Fibroblast of the conjunctiva (primary cell): ENCODE results near the gene GAD1.
A peak's percentile ranks its signal among the peaks of the same experiment; 100 is the strongest.

Source experiments
- DNase-seq: peaks from one replicate; pipeline ENCODE4 v3.0.0-alpha.2; 2010; ENCODE audit warnings: low read depth

GAD1 gene

DNA sequence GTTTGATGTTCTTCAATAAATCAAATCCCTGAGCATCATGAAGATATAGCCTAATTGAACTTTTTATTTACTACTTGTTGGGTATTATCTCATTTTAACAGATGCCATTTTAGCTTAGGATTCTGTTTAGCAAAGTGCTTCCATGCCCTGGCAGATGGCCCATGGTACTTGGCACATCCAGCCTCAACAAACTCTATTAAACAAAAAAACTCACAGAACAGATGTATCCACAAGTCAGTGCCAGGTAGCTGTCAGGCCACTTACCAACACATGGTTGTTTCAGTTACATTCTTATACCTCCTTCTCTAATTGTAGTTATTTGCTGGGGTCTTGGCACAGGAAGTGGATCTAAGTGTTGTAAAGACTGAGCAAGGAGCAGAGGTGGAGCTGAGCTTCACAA, 29.6 kb downstream of the GAD1 start:
- DNase-seq: no peak

GRCh38 chr2:170847716-170848115, 31.0 kb downstream of the GAD1 start:
- no peak for DNase-seq

DNA sequence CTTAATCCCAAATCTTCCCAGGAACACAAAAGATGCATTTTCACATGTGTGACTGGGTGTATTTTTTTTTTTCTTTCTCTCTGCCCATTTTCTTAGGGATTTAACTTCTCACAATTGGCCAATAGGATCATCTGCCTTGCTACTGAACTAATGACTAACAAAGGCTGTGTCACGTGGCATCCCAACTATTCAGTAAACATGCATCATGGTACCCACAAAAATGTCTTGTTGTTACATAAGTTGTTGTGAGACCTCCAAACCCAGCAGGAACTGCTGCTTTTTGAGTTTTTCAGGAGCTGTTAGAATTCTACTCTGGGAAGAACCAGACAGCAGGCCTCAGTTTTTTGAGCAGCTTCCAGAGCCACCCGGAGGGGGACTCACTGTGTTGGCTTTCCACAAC, 31.9 kb downstream of the GAD1 start:
- no peak for DNase-seq

- DNase-seq: no peak
Measured at GRCh38 chr2:170850251-170850650, 33.6 kb downstream of the GAD1 start.

GRCh38 chr2:170851635-170852034, 34.9 kb downstream of the GAD1 start:
- no peak for DNase-seq

DNA sequence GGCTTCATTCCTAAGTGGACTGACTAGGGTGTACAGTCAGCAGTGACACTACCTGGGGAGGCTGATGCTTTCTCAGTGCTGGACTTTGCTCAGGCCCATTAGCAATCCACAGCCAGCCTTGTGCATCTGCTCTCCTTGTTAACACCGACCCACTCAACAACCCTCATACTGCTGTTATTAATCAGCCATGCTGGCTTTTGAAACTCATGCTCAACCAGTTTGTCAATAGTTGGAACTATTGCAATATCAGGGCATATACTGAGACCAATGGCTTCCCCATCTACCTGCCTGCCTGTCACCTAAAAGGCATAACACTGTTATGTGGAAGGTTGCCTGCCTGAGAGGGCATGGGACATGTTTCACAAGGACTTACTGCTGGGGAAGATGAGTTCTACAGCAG, 39.4 kb downstream of the GAD1 start:
- no peak for DNase-seq

DNA sequence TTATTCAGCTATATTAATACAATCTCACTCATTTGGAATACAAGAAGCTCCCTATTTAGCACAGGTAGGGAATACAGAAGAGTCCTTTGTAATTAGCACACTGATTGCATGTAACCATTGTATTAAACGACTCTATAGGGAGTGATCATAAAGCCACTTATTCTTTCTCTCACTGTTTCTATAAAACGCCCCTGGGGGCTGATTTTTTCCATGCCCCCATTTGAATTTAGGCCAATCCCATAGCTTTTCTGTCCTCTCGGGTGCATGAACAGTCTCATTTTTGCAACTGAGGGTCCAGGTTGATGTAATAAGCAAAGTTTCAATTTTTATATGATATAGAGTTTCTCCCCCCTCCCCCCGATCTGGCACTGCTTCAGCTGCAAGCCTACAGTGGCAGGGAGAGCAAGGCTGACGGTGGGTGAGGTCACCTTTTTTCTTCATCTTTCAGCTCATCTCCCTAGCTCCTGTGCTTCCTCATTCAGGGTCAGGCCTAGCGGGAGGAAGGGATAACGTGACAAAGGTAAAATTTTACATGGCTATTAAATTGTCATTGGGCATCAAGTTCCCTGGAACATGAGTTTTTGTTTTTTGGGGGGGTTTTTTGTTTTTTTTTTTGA, 45.7 kb downstream of the GAD1 start:
- no peak for DNase-seq

- no peak for DNase-seq
Measured at GRCh38 chr2:170863087-170863486, 46.4 kb downstream of the GAD1 start.

GRCh38 chr2:170869036-170869435, 52.3 kb downstream of the GAD1 start:
- no peak for DNase-seq

DNA sequence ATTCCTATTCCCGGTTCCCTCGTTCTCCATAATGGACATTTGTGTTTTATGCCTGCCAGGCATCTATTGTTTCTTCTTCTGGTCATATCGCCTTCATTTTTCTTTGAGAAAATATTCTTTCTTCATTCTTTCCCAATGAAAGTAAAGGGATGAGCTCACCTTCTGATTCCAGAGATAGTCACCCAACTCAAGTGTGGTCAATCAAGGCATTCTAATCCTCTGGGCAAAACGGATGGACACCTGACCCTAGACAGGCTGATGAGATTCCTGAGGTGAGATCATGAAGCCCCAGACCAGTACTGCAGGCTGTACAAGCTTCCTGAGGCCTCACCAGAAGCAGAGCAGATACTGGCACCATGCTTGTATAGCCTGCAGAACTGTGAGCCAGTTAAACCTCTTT, 52.8 kb downstream of the GAD1 start:
- DNase-seq: no peak

DNA sequence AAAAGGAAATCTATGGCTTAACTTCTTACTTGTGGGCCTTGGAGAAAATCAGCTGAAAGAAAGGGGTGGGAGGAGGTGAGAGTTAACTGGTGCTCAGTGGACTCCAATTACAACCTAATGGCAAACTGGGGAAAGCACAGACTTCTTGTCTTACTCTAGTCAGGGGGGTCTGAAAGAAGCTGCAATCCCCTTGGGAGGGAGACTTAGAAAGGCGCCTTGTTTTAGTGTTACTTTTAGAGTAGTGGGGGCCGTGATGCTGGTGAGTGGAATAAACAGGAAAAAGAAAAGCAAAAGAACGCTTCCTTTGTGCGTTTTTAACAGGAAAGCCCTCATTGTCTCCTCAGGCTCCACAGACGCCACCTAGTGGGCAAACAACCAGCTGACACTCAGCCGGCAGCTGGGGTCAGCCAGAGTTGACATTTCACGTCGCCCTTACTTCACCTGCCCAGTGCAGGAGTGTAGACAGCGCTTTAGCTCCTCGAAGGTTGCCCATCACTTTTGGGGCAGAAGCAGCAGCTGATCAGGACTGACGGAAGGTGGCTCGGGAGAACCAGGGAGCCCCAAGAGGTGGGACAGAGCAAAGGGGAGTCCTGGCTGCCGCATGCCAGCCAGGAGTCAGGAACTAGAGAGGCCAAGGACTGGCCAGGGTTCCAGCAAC, 56.5 kb downstream of the GAD1 start:
- DNase-seq: peak; percentile 22

DNA sequence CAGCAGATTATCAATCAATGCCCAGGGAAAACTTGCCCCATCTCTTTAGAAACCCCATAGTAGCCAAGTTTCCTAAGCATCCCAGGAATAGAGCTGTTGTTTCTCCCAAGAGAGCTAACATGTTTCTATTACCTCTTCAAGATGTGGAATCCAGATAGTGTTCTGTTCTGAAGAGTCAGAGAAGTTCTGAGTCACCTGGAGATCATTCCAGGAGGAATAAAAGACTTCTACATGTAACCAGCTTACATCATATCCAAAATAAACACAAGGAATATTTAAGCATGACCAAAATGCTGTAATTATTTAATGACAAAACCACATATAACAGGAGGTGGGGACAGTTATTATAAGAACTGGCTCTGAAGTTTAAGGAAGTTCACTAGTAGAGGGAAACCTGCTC, 61.4 kb downstream of the GAD1 start:
- no peak for DNase-seq

GRCh38 chr2:170878505-170878904, 61.8 kb downstream of the GAD1 start:
- no peak for DNase-seq

GRCh38 chr2:170881840-170882239, 65.2 kb downstream of the GAD1 start:
- DNase-seq: no peak

DNA sequence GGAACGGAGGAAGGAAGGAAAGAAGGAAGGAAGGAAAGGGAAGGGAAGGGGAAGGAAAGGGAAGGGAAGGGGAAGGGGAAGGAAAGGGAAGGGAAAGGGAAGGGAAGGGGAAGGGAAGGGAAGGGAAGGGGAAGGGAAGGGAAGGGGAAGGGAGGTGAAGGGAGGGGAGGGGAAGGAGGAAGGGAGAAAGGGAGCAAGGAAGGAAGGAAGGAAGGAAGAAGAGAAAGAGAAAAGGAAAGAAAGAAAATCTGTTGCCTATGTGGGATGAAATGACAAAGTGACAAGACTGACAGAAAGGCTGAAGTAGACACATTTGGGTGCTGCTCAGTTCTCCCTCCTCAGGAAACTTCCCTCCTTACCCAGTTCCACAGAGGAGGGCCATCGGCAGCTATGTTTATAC, 66.1 kb downstream of the GAD1 start:
- DNase-seq: no peak

DNA sequence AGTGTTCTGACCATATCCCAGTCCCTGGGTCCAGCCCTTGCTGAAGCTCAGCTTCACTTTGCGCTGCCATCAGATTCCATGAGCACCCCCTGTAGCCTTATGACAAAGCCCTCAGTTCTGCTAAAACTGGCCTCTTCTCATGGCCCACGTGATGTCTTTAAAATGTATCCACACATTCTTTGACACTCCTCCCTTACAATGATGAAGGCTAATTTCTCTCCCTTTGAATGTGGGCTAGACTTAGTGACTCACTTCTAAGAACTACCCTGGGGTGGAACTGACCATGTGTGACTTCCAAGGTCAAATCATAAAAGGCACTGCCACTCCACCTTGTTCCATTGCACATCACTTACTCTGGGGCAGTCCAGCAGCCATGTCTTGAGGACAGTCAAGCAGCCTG, 67.0 kb downstream of the GAD1 start:
- no peak for DNase-seq

DNA sequence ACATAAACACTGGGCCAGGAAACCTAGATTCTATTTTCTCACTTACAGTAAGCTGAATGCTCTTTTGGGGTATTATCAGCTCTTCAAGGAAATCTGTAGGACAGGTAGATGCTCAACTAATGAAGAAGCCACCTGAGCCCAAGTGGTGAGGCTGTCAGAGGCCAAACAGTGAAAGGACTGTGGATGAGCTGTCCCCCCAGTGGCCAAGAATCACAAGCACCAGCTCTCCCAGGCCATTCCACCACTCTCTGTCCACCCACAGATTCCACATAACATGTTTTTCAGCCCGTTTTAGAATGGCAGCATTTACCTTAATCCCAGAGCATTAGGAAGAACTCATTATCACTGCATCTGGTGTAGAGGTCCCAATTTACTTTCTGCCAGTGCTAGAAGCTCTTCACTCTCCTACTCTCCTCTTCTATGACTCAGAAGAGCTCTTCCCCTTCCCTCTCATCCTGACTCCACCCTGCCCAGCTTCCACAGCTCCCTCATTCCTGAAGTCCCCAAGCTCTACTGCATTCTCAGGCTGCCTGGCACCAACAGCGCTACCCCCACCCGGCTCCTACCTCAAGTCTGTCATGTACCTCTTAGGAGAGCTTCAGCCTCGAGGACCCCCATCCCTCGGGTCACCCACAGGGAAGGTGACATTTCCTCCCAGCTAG, 68.6 kb downstream of the GAD1 start:
- no peak for DNase-seq

GRCh38 chr2:170886386-170886785, 69.7 kb downstream of the GAD1 start:
- no peak for DNase-seq

GRCh38 chr2:170887496-170887895, 70.8 kb downstream of the GAD1 start:
- DNase-seq: no peak

DNA sequence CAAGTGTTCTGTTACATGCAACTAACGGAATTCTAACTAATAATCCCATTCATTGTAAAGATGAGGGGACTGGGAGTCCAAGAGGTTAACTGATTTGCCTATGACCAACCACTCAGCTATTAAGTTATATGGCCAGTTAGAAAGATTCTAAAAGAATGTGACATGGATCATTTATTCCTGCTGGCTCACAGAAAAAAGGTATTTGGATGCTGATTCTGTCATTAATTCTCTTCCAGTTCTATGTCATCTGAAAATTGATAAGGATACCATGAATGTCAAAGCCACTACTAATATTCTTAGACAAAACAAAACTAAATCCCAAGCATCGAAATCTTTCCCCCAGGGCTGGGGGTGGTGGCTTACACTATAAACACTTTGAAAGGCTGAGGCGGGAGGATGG, 71.2 kb downstream of the GAD1 start:
- DNase-seq: no peak

DNA sequence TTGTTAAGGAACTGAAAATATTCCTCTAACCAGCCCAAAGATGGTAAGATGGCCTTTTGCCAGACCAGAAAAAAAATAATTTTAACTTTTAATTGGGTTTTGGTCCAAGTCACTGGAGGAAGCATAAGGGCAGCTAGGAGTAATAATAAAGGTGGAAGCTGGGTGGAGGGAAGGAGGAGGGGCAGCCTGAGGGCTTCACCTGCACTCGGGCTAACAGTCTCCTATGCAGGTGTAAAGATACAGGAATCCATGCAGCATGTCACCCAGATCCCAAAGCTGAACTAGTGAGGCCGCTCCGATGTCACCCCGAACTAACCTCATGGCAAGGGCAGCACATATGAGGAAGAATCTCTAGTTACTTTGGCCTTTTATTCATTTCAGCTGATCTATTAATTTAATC, 75.2 kb downstream of the GAD1 start:
- no peak for DNase-seq

DNA sequence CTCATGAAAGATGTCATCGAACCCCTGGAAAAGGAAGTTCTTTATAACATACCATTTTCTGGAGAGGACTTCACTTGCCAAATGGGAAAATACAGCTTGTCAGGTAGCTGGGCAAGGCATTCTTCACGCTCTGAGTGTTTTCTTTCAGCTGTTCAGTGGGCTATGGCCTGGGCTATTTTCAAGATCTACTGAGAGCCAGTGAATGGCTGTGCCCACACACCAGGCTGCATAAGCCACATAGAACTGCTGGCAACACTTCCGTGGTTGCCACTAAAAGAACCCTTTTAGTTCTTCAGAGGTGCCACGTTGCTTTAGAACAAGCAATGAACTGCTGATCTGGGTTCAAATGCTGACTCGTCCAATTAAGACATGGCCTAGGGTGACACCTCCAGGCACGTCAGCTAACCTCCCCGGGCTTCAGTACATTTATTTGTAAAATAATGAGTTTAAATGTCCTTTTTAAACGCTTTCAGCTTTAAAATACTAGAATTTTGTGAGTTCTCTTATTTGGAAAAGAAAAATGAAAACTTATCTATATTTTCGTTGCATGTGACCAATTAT, 75.8 kb downstream of the GAD1 start:
- no peak for DNase-seq

- DNase-seq: no peak
Measured at GRCh38 chr2:170895023-170895757, 78.5 kb downstream of the GAD1 start.
